ENCODE measurements around the gene ZNF282. TPM values are rescaled to one million over a fixed set of nuclear protein-coding genes. Genes with fewer than 3 reads are reported as not detected.

ZNF282 gene
- total RNA-seq (10 to 100 TPM; 16.9 to 25.8 (median 19.4) TPM), polyA plus RNA-seq (10 to 100 TPM in 1 of 3 donors, 1 to 10 TPM in 2; 4.7 to 10.8 (median 6.0) TPM)
- long read RNA-seq, donor 1, partial matches to known transcripts, result 0 of 2 reads
- long read RNA-seq, donor 1, other reads (novel, unspliced or antisense), result 0 of 2 reads
- long read RNA-seq, donor 2, partial matches to known transcripts, result 0 of 3 reads
- long read RNA-seq, donor 2, other reads (novel, unspliced or antisense), result 0 of 3 reads

- no peaks in the 10 kb centered on the region for H3K9me3 ChIP-seq
- peaks cover 0 to 30% (median 23%) of the 10 kb centered on the region in 6 donors for H3K36me3 ChIP-seq
- TF ChIP-seq POLR2AphosphoS5 (IDR thresholded peaks at IDR 0.05) (peak; percentile 79 to 82 (median 82)), POLR2A (IDR thresholded peaks at IDR 0.05) (peak in 1 of 3 donors; percentile 13), CTCF (IDR thresholded peaks at IDR 0.05 in 8 of 11, conservative IDR thresholded peaks at IDR 0.05 in 3 of 11) (peak; percentile 23 to 81 (median 58))
- intact Hi-C loops (cut with DNase I; ENCODE audit: low total_unique reads), result no loop called here
- H3K4me1 ChIP-seq, result peaks cover 11 to 51% (median 34%) of the 10 kb centered on the region in 6 donors
- 0 to 2% (median 1%) methylated on average over 22 to 97 of the region's 97 CpGs for WGBS, 5 donors
- H3K27ac ChIP-seq, result peak within 1 kb of the TSS; percentile 84 to 94 (median 90)
- DNase-seq, result peak; percentile 95
- peak within 1 kb of the TSS; percentile 90 to 98 (median 92) for H3K4me3 ChIP-seq
- no peaks in the 10 kb centered on the region for H3K27me3 ChIP-seq (replicated peaks in 1 of 7)
These were observed at the start of gene ZNF282 for GRCh38 chr7:149195180-149196150. TSS of gene ZNF282 (plus strand) at chr7:149195546. CDS start at chr7:149195590, 44 bp downstream.

GRCh38 chr7:149147072-149147751, 48.1 kb upstream of the ZNF282 start, which contains the start of gene ZNF398:
TSS of gene ZNF398 (plus strand) at chr7:149147453. CDS start at chr7:149147743, 290 bp downstream.
- Histone ChIP-seq H3K4me3 (peak within 1 kb of the TSS; percentile 75 to 98 (median 88)), H3K9me3 (no peaks in the 10 kb centered on the region), H3K4me1 (peaks cover 16 to 68% (median 46%) of the 10 kb centered on the region in 6 donors), H3K27ac (peak within 1 kb of the TSS; percentile 80 to 97 (median 92)), H3K36me3 (no peaks in the 10 kb centered on the region), H3K27me3 (replicated peaks in 1 of 7) (no peaks in the 10 kb centered on the region)
- 0 to 1% (median 0%) methylated on average over 8 to 79 of the region's 79 CpGs for WGBS, 5 donors
- TF ChIP-seq POLR2A (IDR thresholded peaks at IDR 0.05), result peak in 1 of 3 donors; percentile 39
- peak; percentile 54 to 99 (median 93) for TF ChIP-seq CTCF (IDR thresholded peaks at IDR 0.05 in 8 of 11, conservative IDR thresholded peaks at IDR 0.05 in 3 of 11)
- peak; percentile 72 to 85 (median 81) for TF ChIP-seq POLR2AphosphoS5 (IDR thresholded peaks at IDR 0.05)
- peak; percentile 96 for DNase-seq
- intact Hi-C loops (cut with DNase I; ENCODE audit: low total_unique reads), result no loop called here

- peak in 2 of 3 donors; percentile 46 to 72 for TF ChIP-seq POLR2AphosphoS5 (IDR thresholded peaks at IDR 0.05)
- TF ChIP-seq POLR2A (IDR thresholded peaks at IDR 0.05), result no peak
- intact Hi-C loops (cut with DNase I; ENCODE audit: low total_unique reads), result no loop called here
- H3K36me3 ChIP-seq, result peaks cover 0 to 2% (median 0%) of the 10 kb centered on the region in 6 donors
- H3K4me1 ChIP-seq, result peaks cover 16 to 69% (median 46%) of the 10 kb centered on the region in 6 donors
- DNase-seq, result peak; percentile 93
- no peaks in the 10 kb centered on the region for H3K9me3 ChIP-seq
- peak overlapping the region; percentile 75 to 98 (median 88) for H3K4me3 ChIP-seq
- H3K27ac ChIP-seq, result peak overlapping the region; percentile 80 to 97 (median 92)
- H3K27me3 ChIP-seq (replicated peaks in 1 of 7), result no peaks in the 10 kb centered on the region
- WGBS, 5 donors, result 0 to 2% (median 1%) methylated on average over 19 to 86 of the region's 86 CpGs
These were observed 47.3 kb upstream of the ZNF282 start for GRCh38 chr7:149147752-149148653.

All from spleen (tissue), 13 donors.